Measurements from ENCODE around the gene KRCC1. TPM values are rescaled to one million over a fixed set of nuclear protein-coding genes. Genes with fewer than 3 reads are reported as not detected.

The KRCC1 gene
- polyA plus RNA-seq, 1 experiment, result 42.6 TPM

DNA sequence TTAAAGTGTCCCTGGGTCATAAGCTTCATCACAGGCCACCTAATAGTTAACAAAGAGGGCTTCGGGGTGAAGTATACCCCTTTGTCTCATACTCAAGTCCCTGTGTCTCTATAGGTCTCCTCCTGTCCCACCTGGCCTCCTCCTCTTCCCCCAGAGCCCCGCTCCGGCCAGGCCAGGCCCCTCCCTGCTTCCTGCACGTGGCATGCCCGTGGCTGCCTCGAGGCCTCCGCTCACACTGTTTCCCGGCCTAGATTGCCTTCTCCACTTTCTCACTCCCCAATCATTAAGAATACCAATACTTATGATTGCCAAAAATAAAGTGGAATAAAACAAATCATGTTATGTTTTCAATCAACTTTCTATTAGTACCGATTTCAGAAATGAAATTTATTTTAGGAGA, 30.8 kb upstream of the KRCC1 start:
- TF ChIP-seq, protein P1, sequence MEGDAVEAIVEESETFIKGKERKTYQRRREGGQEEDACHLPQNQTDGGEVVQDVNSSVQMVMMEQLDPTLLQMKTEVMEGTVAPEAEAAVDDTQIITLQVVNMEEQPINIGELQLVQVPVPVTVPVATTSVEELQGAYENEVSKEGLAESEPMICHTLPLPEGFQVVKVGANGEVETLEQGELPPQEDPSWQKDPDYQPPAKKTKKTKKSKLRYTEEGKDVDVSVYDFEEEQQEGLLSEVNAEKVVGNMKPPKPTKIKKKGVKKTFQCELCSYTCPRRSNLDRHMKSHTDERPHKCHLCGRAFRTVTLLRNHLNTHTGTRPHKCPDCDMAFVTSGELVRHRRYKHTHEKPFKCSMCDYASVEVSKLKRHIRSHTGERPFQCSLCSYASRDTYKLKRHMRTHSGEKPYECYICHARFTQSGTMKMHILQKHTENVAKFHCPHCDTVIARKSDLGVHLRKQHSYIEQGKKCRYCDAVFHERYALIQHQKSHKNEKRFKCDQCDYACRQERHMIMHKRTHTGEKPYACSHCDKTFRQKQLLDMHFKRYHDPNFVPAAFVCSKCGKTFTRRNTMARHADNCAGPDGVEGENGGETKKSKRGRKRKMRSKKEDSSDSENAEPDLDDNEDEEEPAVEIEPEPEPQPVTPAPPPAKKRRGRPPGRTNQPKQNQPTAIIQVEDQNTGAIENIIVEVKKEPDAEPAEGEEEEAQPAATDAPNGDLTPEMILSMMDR (IDR thresholded peaks at IDR 0.05; ENCODE audit: low read depth, low read length), result no peak
- peaks cover 6% of the 10 kb centered on the region for H3K27me3 ChIP-seq (ENCODE audit: control insufficient read depth, insufficient read depth, low read length)
- H3K27ac ChIP-seq (ENCODE audit: low read depth, low read length), result no peak overlapping the region
- ChIA-PET CTCF (interaction anchor here (1.7 kb wide), 1 partner anchor 26 kb away, joined by 8 read pairs; no protein-coding TSS in a partner anchor), POLR2A (no interaction called here)
- DNase-seq (ENCODE audit: low read depth, low spot score), result no peak
- H3K4me3 ChIP-seq (ENCODE audit: low read depth, low read length), result no peak overlapping the region
- H3K9me3 ChIP-seq (ENCODE audit: control insufficient read depth, insufficient read depth, low read length), result no peaks in the 10 kb centered on the region

DNA sequence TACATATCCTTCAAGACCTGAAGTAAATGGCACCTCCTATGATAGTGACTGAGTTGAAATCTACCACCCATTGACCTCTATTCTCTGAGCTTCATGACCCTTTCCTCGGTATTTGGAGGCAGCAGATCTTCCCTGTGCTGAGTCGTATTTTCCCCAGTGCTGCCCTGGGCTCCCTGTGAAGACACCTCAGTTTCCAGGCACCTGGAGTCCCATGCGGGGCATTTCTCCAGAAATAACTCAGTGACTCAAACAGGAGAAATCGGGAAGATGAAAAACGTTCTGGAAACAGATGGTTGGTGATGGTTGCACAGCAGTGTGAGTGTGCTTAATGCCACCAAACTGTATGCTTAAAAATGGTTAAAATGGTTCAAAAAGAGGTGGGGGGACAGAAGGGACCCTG, 30.0 kb upstream of the KRCC1 start:
- Histone ChIP-seq H3K9me3 (ENCODE audit: control insufficient read depth, insufficient read depth, low read length) (no peaks in the 10 kb centered on the region), H3K27ac (ENCODE audit: low read depth, low read length) (no peak overlapping the region), H3K4me3 (ENCODE audit: low read depth, low read length) (no peak overlapping the region), H3K27me3 (ENCODE audit: control insufficient read depth, insufficient read depth, low read length) (peaks cover 6% of the 10 kb centered on the region)
- TF ChIP-seq, protein P1 (IDR thresholded peaks at IDR 0.05; ENCODE audit: low read depth, low read length), result no peak
- ChIA-PET CTCF (interaction anchor here (1.7 kb wide), 1 partner anchor 25 kb away, joined by 8 read pairs; no protein-coding TSS in a partner anchor), POLR2A (no interaction called here)
- DNase-seq (ENCODE audit: low read depth, low spot score), result no peak

DNA sequence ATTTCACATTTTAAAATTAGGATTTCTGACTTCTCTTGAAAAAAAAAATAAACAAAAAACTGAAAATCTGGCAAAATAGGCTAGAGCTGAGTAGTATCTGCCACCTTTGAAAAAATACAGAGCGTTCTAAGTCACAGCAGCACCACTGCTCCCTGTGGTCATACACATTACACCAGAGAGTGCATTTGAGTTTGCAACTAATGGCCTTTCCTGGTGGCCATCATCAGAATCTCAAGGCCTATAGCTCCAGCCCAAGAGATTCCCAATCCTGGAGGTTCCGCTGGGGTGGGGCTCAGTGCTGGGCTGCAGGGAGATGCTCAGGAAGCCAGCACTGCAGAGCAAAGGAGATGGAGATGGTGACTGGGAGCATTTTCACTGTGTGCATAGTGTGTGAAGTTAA, 29.5 kb upstream of the KRCC1 start:
- POLR2A ChIA-PET, result no interaction called here
- CTCF ChIA-PET, result interaction anchor here (1.7 kb wide), 1 partner anchor 24 kb away, joined by 8 read pairs; no protein-coding TSS in a partner anchor
- TF ChIP-seq, protein P1 (IDR thresholded peaks at IDR 0.05; ENCODE audit: low read depth, low read length), result no peak
- Histone ChIP-seq H3K27me3 (ENCODE audit: control insufficient read depth, insufficient read depth, low read length) (peaks cover 6% of the 10 kb centered on the region), H3K4me3 (ENCODE audit: low read depth, low read length) (no peak overlapping the region), H3K27ac (ENCODE audit: low read depth, low read length) (no peak overlapping the region), H3K9me3 (ENCODE audit: control insufficient read depth, insufficient read depth, low read length) (no peaks in the 10 kb centered on the region)
- no peak for DNase-seq (ENCODE audit: low read depth, low spot score)

DNA sequence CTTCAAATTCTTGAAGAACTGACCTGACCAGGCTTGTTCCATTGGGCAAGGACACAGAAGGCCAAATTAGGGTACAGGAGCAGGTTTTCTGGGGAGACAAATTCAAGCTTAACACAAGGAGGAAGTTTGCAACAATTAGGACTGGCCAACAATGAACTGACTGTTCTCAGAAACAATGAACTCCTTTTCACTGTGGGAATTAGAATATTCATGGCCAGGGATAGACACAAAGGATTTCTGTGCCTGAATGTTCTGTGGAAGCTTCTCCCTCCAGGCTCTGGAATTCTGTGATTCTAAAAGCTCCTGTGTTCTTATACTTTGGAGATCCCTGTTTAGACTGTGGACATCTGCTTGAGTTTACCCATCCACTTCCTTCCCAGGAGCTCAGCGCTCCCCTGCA, 27.2 kb upstream of the KRCC1 start:
- CTCF ChIA-PET, result no interaction called here
- TF ChIP-seq, protein P1 (IDR thresholded peaks at IDR 0.05; ENCODE audit: low read depth, low read length), result no peak
- Histone ChIP-seq H3K4me3 (ENCODE audit: low read depth, low read length) (no peak overlapping the region), H3K27ac (ENCODE audit: low read depth, low read length) (no peak overlapping the region), H3K9me3 (ENCODE audit: control insufficient read depth, insufficient read depth, low read length) (no peaks in the 10 kb centered on the region), H3K27me3 (ENCODE audit: control insufficient read depth, insufficient read depth, low read length) (peaks cover 2% of the 10 kb centered on the region)
- POLR2A ChIA-PET, result no interaction called here
- DNase-seq (ENCODE audit: low read depth, low spot score), result no peak

DNA sequence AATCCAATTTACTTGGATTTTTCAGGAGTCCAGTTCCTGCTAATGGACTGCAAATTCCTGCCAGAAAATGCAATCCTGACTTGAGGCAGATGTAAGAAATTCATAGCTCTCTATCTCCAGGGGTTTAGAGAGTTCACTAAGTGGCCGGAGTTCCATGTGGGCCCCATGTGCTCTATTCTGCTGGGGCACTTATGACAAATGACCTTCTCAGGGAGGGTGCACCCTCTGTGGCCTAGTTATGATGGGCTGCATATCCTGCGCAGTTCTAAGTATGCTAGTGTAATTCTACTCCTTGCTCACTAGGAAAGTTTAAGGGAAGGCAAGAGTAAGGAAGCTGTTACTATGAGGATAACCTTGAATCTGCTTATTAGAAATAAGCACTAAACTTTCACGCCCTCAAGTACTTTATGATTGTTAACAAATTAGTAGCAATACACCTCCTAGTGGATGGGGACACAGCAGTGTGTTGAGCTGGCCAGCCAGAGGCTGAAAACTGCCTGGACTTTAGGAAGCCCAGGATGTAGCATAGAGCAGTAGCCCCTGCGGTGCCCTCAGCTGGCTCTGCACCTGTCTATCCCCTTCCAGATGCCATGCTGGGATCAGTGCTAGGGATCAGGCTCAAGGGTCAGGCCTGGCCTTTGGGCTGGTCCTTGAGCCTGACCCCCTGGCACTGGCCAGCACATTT, 26.5 kb upstream of the KRCC1 start:
- no peak for DNase-seq (ENCODE audit: low read depth, low spot score)
- TF ChIP-seq, protein P1 (IDR thresholded peaks at IDR 0.05; ENCODE audit: low read depth, low read length), result no peak
- H3K4me3 ChIP-seq (ENCODE audit: low read depth, low read length), result no peak overlapping the region
- ChIA-PET CTCF (interaction anchor here (1.4 kb wide), 1 partner anchor 21 kb away, joined by 9 read pairs; no protein-coding TSS in a partner anchor), POLR2A (no interaction called here)
- H3K27me3 ChIP-seq (ENCODE audit: control insufficient read depth, insufficient read depth, low read length), result peaks cover 2% of the 10 kb centered on the region
- H3K9me3 ChIP-seq (ENCODE audit: control insufficient read depth, insufficient read depth, low read length), result no peaks in the 10 kb centered on the region
- H3K27ac ChIP-seq (ENCODE audit: low read depth, low read length), result no peak overlapping the region

All from AG04450 (cell line).